ENCODE results near the gene SFT2D3. TPM values are rescaled to one million over a fixed set of nuclear protein-coding genes. Genes with fewer than 3 reads are reported as not detected.
A peak's percentile ranks its signal among the peaks of the same experiment; 100 is the strongest.

The SFT2D3 gene
- total RNA-seq, 5 donors from 2014 or later (not counting 1 experiment from before 2014, with no cell fraction given) = 6.1 to 13.9 (median 12.4) TPM

DNA sequence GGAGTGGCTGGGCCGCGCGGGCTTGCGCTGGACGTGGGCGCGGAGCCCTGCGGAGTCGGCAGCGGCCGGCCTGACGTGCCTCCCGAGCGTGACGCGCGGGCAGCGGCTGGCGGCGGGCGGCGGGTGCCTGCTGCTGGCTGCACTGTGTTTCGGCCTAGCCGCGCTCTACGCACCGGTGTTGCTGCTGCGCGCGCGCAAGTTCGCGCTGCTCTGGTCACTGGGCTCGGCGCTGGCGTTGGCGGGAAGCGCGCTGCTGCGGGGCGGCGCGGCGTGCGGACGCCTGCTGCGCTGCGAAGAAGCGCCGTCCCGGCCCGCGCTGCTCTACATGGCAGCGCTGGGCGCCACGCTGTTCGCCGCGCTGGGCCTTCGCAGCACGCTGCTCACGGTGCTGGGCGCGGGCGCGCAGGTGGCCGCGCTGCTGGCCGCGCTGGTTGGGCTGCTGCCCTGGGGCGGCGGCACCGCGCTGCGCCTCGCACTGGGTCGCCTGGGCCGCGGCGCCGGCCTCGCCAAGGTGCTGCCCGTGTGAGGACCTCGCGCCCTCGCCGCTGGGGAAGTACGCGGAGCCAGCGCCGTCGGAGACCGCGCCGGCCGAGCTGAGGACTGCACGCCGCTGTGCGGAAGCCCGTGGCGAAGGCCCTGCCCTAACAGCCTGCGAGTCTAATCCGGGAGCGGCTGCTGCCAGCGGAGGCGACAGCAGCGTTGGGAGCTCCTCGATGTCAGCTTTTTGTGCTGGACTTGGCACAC, 526 bp downstream of the SFT2D3 start:
- Histone ChIP-seq H3K9me3 (no peaks in the 10 kb centered on the region), H3K4me1 (ENCODE audit: control insufficient read depth in 1 of 2, extremely low read depth in 1 of 2, insufficient read depth in 2 of 2, low read length in 2 of 2) (peaks cover 20 to 34% of the 10 kb centered on the region in 2 experiments), H3K27ac (ENCODE audit: low read length) (peak overlapping the region; percentile 86), H3K36me3 (ENCODE audit: control insufficient read depth in 2 of 2, extremely low read depth in 1 of 2, insufficient read depth in 1 of 2, low read length in 1 of 2) (peaks cover 0 to 23% of the 10 kb centered on the region in 2 donors), H3K4me3 (ENCODE audit: control insufficient read depth in 1 of 2, extremely low read depth in 1 of 2, low read length in 1 of 2) (peak overlapping the region; percentile 76), H3K27me3 (replicated peaks in 1 of 2; ENCODE audit: control insufficient read depth in 2 of 2, extremely low read depth in 1 of 2, insufficient read depth in 2 of 2, low read length in 1 of 2) (peaks cover 0 to 4% of the 10 kb centered on the region in 2 experiments)
- Mint-ChIP-seq H3K4me1 (peaks cover 43 to 52% (median 48%) of the 10 kb centered on the region in 3 donors), H3K27ac (peak overlapping the region; percentile 92 to 93), H3K4me3 (peak overlapping the region; percentile 80 to 91 (median 91)), H3K36me3 (peaks cover 24% of the 10 kb centered on the region), H3K27me3 (no peaks in the 10 kb centered on the region), H3K9me3 (no peaks in the 10 kb centered on the region)
- ChIA-PET POLR2A (interaction anchor here (0.6 to 1.1 kb wide), 5 partner anchors 19 to 128 kb away, joined by 3 to 5 read pairs (median 4); partner anchors contain the start of genes LIMS2 (in 1 of the 2) and WDR33 (in 1 of the 2)), CTCF (interaction anchor here (0.7 to 1.4 kb wide), 3 partner anchors 108 to 110 kb away, joined by 3 to 4 read pairs (median 3); partner anchors contain the start of gene WDR33 (in 1 of the 2))
- DNase-seq (peak; percentile 60 to 90 (median 77)), ATAC-seq (replicated peaks in 1 of 4) (peak; percentile 78 to 80 (median 80))
- under 1% methylated on average over 108 of the region's 108 CpGs for WGBS (ENCODE audit: insufficient coverage)

DNA sequence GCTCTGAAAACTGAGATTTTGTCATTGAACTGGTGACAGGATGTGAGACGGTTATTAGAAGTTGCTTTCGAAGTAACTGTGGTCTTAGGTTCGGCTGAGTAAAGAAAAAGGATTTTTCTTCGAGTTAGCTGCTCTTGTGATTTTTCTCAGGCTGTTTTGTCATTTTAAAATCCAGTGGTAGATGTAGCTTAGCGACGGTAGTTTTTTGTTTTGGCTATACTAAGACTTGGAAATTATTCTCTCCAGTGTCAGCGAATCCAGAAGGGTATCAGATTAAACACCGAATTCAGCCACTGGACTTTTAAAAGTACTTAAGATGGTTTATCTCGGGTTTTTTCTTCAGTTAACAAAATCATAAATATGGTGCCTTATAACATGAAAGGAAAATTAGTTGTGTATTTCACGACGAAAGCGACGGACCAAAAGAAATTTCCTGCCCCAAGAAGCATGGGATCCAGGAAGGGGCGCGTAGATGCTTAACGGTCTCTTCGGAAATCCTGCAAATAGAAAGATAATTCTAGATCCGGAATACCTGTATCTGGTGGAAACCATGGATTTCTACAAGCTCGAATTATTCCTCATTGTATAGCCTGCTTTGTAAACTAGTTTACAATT, 1.2 kb downstream of the SFT2D3 start:
- H3K4me3 ChIP-seq (ENCODE audit: control insufficient read depth in 1 of 2, extremely low read depth in 1 of 2, low read length in 1 of 2) = peak overlapping the region; percentile 54 to 76
- ATAC-seq (replicated peaks in 1 of 4) (no peak), DNase-seq (no peak)
- Mint-ChIP-seq H3K9me3 (no peaks in the 10 kb centered on the region), H3K4me1 (peaks cover 43 to 52% (median 48%) of the 10 kb centered on the region in 3 donors), H3K36me3 (peaks cover 27% of the 10 kb centered on the region), H3K4me3 (peak overlapping the region; percentile 80 to 91 (median 89)), H3K27me3 (no peaks in the 10 kb centered on the region), H3K27ac (peak overlapping the region; percentile 92 to 93)
- ChIA-PET CTCF (interaction anchor here (0.7 to 1.4 kb wide), 3 partner anchors 109 to 111 kb away, joined by 3 to 4 read pairs (median 3); partner anchors contain the start of gene WDR33 (in 1 of the 2)), POLR2A (interaction anchor here (0.6 to 1.1 kb wide), 6 partner anchors 18 to 186 kb away, joined by 3 to 5 read pairs (median 4); partner anchors contain the start of genes LIMS2 (in 1 of the 2) and WDR33 (in 1 of the 2))
- H3K36me3 ChIP-seq (ENCODE audit: control insufficient read depth in 2 of 2, extremely low read depth in 1 of 2, insufficient read depth in 1 of 2, low read length in 1 of 2) = peaks cover 3 to 28% of the 10 kb centered on the region in 2 donors
- H3K4me1 ChIP-seq (ENCODE audit: control insufficient read depth in 1 of 2, extremely low read depth in 1 of 2, insufficient read depth in 2 of 2, low read length in 2 of 2) = peaks cover 20 to 34% of the 10 kb centered on the region in 2 experiments
- H3K27ac ChIP-seq (ENCODE audit: low read length) = peak overlapping the region; percentile 86
- no peaks in the 10 kb centered on the region for H3K27me3 ChIP-seq (replicated peaks in 1 of 2; ENCODE audit: control insufficient read depth in 2 of 2, extremely low read depth in 1 of 2, insufficient read depth in 2 of 2, low read length in 1 of 2)
- 47% methylated on average over 9 of the region's 19 CpGs for WGBS (ENCODE audit: insufficient coverage)
- H3K9me3 ChIP-seq = no peaks in the 10 kb centered on the region

- Histone ChIP-seq H3K27ac (ENCODE audit: low read length) (peak overlapping the region; percentile 86), H3K4me3 (ENCODE audit: control insufficient read depth in 1 of 2, extremely low read depth in 1 of 2, low read length in 1 of 2) (no peak overlapping the region), H3K36me3 (ENCODE audit: control insufficient read depth in 2 of 2, extremely low read depth in 1 of 2, insufficient read depth in 1 of 2, low read length in 1 of 2) (peaks cover 8 to 36% of the 10 kb centered on the region in 2 donors), H3K27me3 (replicated peaks in 1 of 2; ENCODE audit: control insufficient read depth in 2 of 2, extremely low read depth in 1 of 2, insufficient read depth in 2 of 2, low read length in 1 of 2) (no peaks in the 10 kb centered on the region), H3K9me3 (no peaks in the 10 kb centered on the region), H3K4me1 (ENCODE audit: control insufficient read depth in 1 of 2, extremely low read depth in 1 of 2, insufficient read depth in 2 of 2, low read length in 2 of 2) (peaks cover 20 to 34% of the 10 kb centered on the region in 2 experiments)
- DNase-seq (no peak), ATAC-seq (replicated peaks in 1 of 4) (no peak)
- POLR2A ChIA-PET = no interaction called here
- whole genome bisulfite sequencing (ENCODE audit: insufficient coverage) = 94% methylated on average over 3 of the region's 5 CpGs
- peaks cover 32% of the 10 kb centered on the region for H3K36me3 Mint-ChIP-seq
- no peaks in the 10 kb centered on the region for H3K27me3 Mint-ChIP-seq
- CTCF ChIA-PET = no interaction called here
- H3K4me3 Mint-ChIP-seq = peak overlapping the region; percentile 13 to 91 (median 80)
- peak overlapping the region; percentile 23 to 55 for H3K27ac Mint-ChIP-seq
- no peaks in the 10 kb centered on the region for H3K9me3 Mint-ChIP-seq
- peaks cover 43 to 52% (median 48%) of the 10 kb centered on the region in 3 donors for H3K4me1 Mint-ChIP-seq
Measured at GRCh38 chr2:127703282-127703681, 2.0 kb downstream of the SFT2D3 start.

GRCh38 chr2:127704641-127705390, 3.5 kb downstream of the SFT2D3 start:
- ATAC-seq (replicated peaks in 1 of 4) (no peak), DNase-seq (no peak)
- ChIA-PET CTCF (interaction anchor here (0.5 to 0.6 kb wide), 2 partner anchors 7 to 12 kb away, joined by 3 to 5 read pairs; no protein-coding TSS in a partner anchor), POLR2A (interaction anchor here (0.6 to 0.7 kb wide), 5 partner anchors 7 to 271 kb away, joined by 3 to 7 read pairs (median 4); no protein-coding TSS in a partner anchor)
- WGBS (ENCODE audit: insufficient coverage) = no CpG with 5 or more reads among the region's 5 CpGs
- Histone ChIP-seq H3K27ac (ENCODE audit: low read length) (no peak overlapping the region), H3K4me3 (ENCODE audit: control insufficient read depth in 1 of 2, extremely low read depth in 1 of 2, low read length in 1 of 2) (no peak overlapping the region), H3K27me3 (replicated peaks in 1 of 2; ENCODE audit: control insufficient read depth in 2 of 2, extremely low read depth in 1 of 2, insufficient read depth in 2 of 2, low read length in 1 of 2) (no peaks in the 10 kb centered on the region), H3K4me1 (ENCODE audit: control insufficient read depth in 1 of 2, extremely low read depth in 1 of 2, insufficient read depth in 2 of 2, low read length in 2 of 2) (peaks cover 20 to 34% of the 10 kb centered on the region in 2 experiments), H3K9me3 (no peaks in the 10 kb centered on the region), H3K36me3 (ENCODE audit: control insufficient read depth in 2 of 2, extremely low read depth in 1 of 2, insufficient read depth in 1 of 2, low read length in 1 of 2) (peaks cover 13 to 51% of the 10 kb centered on the region in 2 donors)
- Mint-ChIP-seq H3K4me3 (peak overlapping the region in 1 of 3 donors; percentile 19), H3K9me3 (no peaks in the 10 kb centered on the region), H3K4me1 (peaks cover 43 to 52% (median 48%) of the 10 kb centered on the region in 3 donors), H3K27me3 (no peaks in the 10 kb centered on the region), H3K36me3 (peaks cover 34% of the 10 kb centered on the region), H3K27ac (peak overlapping the region; percentile 4 to 7)

DNA sequence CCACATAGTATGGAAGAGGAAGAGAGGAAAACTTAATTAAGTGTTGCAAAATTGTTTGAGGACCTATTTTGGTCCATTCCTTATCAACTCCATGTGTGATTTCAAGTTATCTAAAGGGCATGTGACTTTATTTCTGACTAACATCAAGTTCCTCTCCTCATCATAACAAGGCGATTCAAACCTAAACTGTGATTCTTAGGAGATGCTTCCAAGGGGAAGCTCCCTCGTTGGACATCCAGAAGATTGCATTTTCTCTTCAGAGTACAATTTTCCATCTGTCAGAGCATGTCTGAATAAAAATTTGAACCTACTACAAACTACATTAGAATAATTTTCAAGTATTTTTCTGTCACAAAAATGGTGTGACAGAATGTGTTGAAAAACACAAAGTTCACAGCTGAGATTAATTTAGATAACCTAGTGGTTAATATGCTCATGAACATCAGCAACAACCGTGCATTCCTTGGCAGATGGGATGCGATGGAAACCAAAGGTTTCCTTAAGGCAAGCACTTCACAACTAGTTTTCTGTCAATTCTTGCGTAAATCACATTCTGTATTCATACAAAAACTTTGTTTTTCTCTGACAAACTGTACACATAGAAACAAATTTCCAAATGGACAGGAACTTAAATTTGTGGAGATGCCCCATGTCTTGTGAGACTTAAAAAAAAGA, 4.2 kb downstream of the SFT2D3 start:
- 70% methylated on average over 2 of the region's 5 CpGs for WGBS (ENCODE audit: insufficient coverage)
- Mint-ChIP-seq H3K27ac (peak overlapping the region; percentile 4 to 7), H3K4me1 (peaks cover 37 to 46% (median 42%) of the 10 kb centered on the region in 3 donors), H3K9me3 (no peaks in the 10 kb centered on the region), H3K4me3 (no peak overlapping the region), H3K27me3 (no peaks in the 10 kb centered on the region), H3K36me3 (peaks cover 34% of the 10 kb centered on the region)
- H3K9me3 ChIP-seq = no peaks in the 10 kb centered on the region
- ATAC-seq (replicated peaks in 1 of 4) (no peak), DNase-seq (no peak)
- no peaks in the 10 kb centered on the region for H3K27me3 ChIP-seq (replicated peaks in 1 of 2; ENCODE audit: control insufficient read depth in 2 of 2, extremely low read depth in 1 of 2, insufficient read depth in 2 of 2, low read length in 1 of 2)
- H3K4me1 ChIP-seq (ENCODE audit: control insufficient read depth in 1 of 2, extremely low read depth in 1 of 2, insufficient read depth in 2 of 2, low read length in 2 of 2) = peaks cover 20 to 31% of the 10 kb centered on the region in 2 experiments
- no peak overlapping the region for H3K27ac ChIP-seq (ENCODE audit: low read length)
- H3K36me3 ChIP-seq (ENCODE audit: control insufficient read depth in 2 of 2, extremely low read depth in 1 of 2, insufficient read depth in 1 of 2, low read length in 1 of 2) = peaks cover 17 to 57% of the 10 kb centered on the region in 2 donors
- no peak overlapping the region for H3K4me3 ChIP-seq (ENCODE audit: control insufficient read depth in 1 of 2, extremely low read depth in 1 of 2, low read length in 1 of 2)
- ChIA-PET POLR2A (interaction anchor here in 1 of 2 donors (0.7 kb wide), 1 partner anchor 272 kb away, joined by 3 read pairs; no protein-coding TSS in a partner anchor), CTCF (no interaction called here)

Measured in T-cell (primary cell).